Calu3 (cell line): ENCODE data around the gene SYT13. TPM values are rescaled to one million over a fixed set of nuclear protein-coding genes. Genes with fewer than 3 reads are reported as not detected.

Experiments
- BruUV-seq: library from RNA; stranded (reverse); fragments of 400-500 nt; replicated peaks from 2 replicates; lab custom pipeline; 2021; lab: Mats Ljungman, UMichigan
- CTCF ChIA-PET: fragments of 300-600 bp; sonication (Branson Sonifier 250); formaldehyde crosslinking; loops from one replicate; lab custom pipeline; 2022; ENCODE audit warnings: antibody characterized with exemption; lab: Charles Lee
- DNase-seq: peaks from one replicate; pipeline ENCODE4 v3.0.0; 2022
- H3K27ac Mint-ChIP-seq: one replicate; pipeline ENCODE4 v1.8.0; 2022; ENCODE audit warnings: mixed read lengths; ENCODE audit not compliant: unreplicated experiment
- H3K27me3 Mint-ChIP-seq: one replicate; pipeline ENCODE4 v1.8.0; 2022; ENCODE audit warnings: mixed read lengths; ENCODE audit not compliant: unreplicated experiment
- H3K36me3 Mint-ChIP-seq: one replicate; pipeline ENCODE4 v1.8.0; 2022; ENCODE audit warnings: mild to moderate bottlenecking, moderate library complexity, mixed read lengths; ENCODE audit not compliant: insufficient read depth, unreplicated experiment
- H3K4me1 Mint-ChIP-seq: one replicate; pipeline ENCODE4 v1.8.0; 2022; ENCODE audit warnings: mild to moderate bottlenecking, low read depth, mixed read lengths; ENCODE audit not compliant: unreplicated experiment
- H3K4me3 Mint-ChIP-seq: one replicate; pipeline ENCODE4 v1.8.0; 2022; ENCODE audit warnings: mild to moderate bottlenecking, low read depth, moderate library complexity, mixed read lengths; ENCODE audit not compliant: unreplicated experiment
- H3K9me3 Mint-ChIP-seq: one replicate; pipeline ENCODE4 v1.8.0; 2022; ENCODE audit warnings: low read depth, mixed read lengths; ENCODE audit not compliant: unreplicated experiment
- CTCF ChIP-seq: fragments of 200-600 bp; IDR thresholded peaks from one replicate; pipeline ENCODE4 v1.8.0; 2022; ENCODE audit warnings: antibody characterized with exemption; ENCODE audit not compliant: unreplicated experiment
- intact Hi-C: fragments of 100-400 bp; cut with micrococcal nuclease; formaldehyde crosslinking; loops from one replicate; pipeline ENCODE4 v1.10.0; 2022; ENCODE audit not compliant: unreplicated experiment
- total RNA-seq: library from RNA; stranded (reverse); gene quantifications from 2 replicates; pipeline ENCODE4 v1.2.3, GENCODE V29; 2022

SYT13 gene
- total RNA-seq, 1 experiment from 2014 or later, result 36.8 TPM

- no TSS peak for BruUV-seq
- intact Hi-C loops, result no loop called here
- no peak for TF ChIP-seq CTCF
- H3K27me3 Mint-ChIP-seq, result no peaks in the 10 kb centered on the region
- CTCF ChIA-PET, result no interaction called here
- DNase-seq, result no peak
- no peak overlapping the region for H3K4me3 Mint-ChIP-seq
- no peaks in the 10 kb centered on the region for H3K9me3 Mint-ChIP-seq
- H3K36me3 Mint-ChIP-seq, result no peaks in the 10 kb centered on the region
- H3K27ac Mint-ChIP-seq, result no peak overlapping the region
- H3K4me1 Mint-ChIP-seq, result no peaks in the 10 kb centered on the region
These were observed 70.9 kb downstream of the SYT13 start for GRCh38 chr11:45215098-45215865.

GRCh38 chr11:45213717-45214116 is 72.4 kb downstream of the SYT13 start:
- no peak for TF ChIP-seq CTCF
- Mint-ChIP-seq H3K9me3 (no peaks in the 10 kb centered on the region), H3K4me1 (no peaks in the 10 kb centered on the region), H3K27ac (no peak overlapping the region), H3K4me3 (no peak overlapping the region), H3K27me3 (no peaks in the 10 kb centered on the region), H3K36me3 (no peaks in the 10 kb centered on the region)
- CTCF ChIA-PET, result no interaction called here
- DNase-seq, result no peak
- BruUV-seq, result no TSS peak
- intact Hi-C loops, result no loop called here

- no peaks in the 10 kb centered on the region for H3K36me3 Mint-ChIP-seq
- no peak for TF ChIP-seq CTCF
- no peak overlapping the region for H3K4me3 Mint-ChIP-seq
- intact Hi-C loops, result no loop called here
- no peak overlapping the region for H3K27ac Mint-ChIP-seq
- DNase-seq, result no peak
- no TSS peak for BruUV-seq
- no peaks in the 10 kb centered on the region for H3K27me3 Mint-ChIP-seq
- CTCF ChIA-PET, result no interaction called here
- no peaks in the 10 kb centered on the region for H3K4me1 Mint-ChIP-seq
- H3K9me3 Mint-ChIP-seq, result no peaks in the 10 kb centered on the region
These were observed 72.8 kb downstream of the SYT13 start for GRCh38 chr11:45213316-45213665.

- peak; percentile 23 for TF ChIP-seq CTCF
- H3K4me3 Mint-ChIP-seq, result no peak overlapping the region
- no peak overlapping the region for H3K27ac Mint-ChIP-seq
- H3K4me1 Mint-ChIP-seq, result no peaks in the 10 kb centered on the region
- CTCF ChIA-PET, result no interaction called here
- intact Hi-C loops, result no loop called here
- H3K36me3 Mint-ChIP-seq, result no peaks in the 10 kb centered on the region
- no peaks in the 10 kb centered on the region for H3K9me3 Mint-ChIP-seq
- no peak for DNase-seq
- no TSS peak for BruUV-seq
- H3K27me3 Mint-ChIP-seq, result no peaks in the 10 kb centered on the region
These were observed 73.4 kb downstream of the SYT13 start for GRCh38 chr11:45212566-45213315.
